Stomach (tissue), 9 donors: ENCODE measurements around the gene ERF. TPM values are rescaled to one million over a fixed set of nuclear protein-coding genes. Genes with fewer than 3 reads are reported as not detected.

ENCODE experiments used
- DNase-seq, 2 donors: peaks; one replicate each; pipeline versions ENCODE4 v3.0.0 to v3.0.0-alpha.2; 2013 to 2019
- H3K27ac ChIP-seq, 5 donors: fragments of 200-600 bp in 4 of 5; sonication (generic) in 4 of 5; one replicate each; pipeline ENCODE4 v1.5.1; 2013 to 2019; ENCODE audit warnings: mild to moderate bottlenecking in 1 of 5, moderate library complexity in 1 of 5
- H3K27me3 ChIP-seq, 3 donors: fragments of 200-600 bp; sonication (generic); one replicate each; pipeline ENCODE4 v1.5.1; 2017 to 2019; ENCODE audit warnings: mixed run types in 1 of 3
- H3K36me3 ChIP-seq, 4 donors: fragments of 200-600 bp; sonication (generic); 1 replicate in 3 of 4; 2 replicates in 1 of 4; pipeline ENCODE4 v1.5.1; 2016 to 2019
- H3K4me1 ChIP-seq, 4 donors: fragments of 200-600 bp; sonication (generic); one replicate each; pipeline ENCODE4 v1.5.1; 2016 to 2019
- H3K4me3 ChIP-seq, 4 donors: fragments of 200-600 bp; sonication (generic) in 3 of 4; one replicate each; pipeline ENCODE4 v1.5.1; 2016 to 2019; ENCODE audit warnings: mild to moderate bottlenecking in 1 of 4
- H3K9me3 ChIP-seq, 4 donors: fragments of 200-600 bp; sonication (generic); one replicate each; pipeline ENCODE4 v1.5.1; 2016 to 2019
- EP300 ChIP-seq: sonication (generic); formaldehyde crosslinking; IDR thresholded peaks from one replicate; pipeline ENCODE4 v1.6.1; 2017; ENCODE audit warnings: antibody characterized with exemption
- POLR2A ChIP-seq, 4 donors: fragments of 450-650 bp; IDR thresholded peaks; one replicate each; pipeline ENCODE4 v1.6.1; 2016; ENCODE audit warnings: antibody characterized with exemption in 4 of 4, control low read depth in 2 of 4, mild to moderate bottlenecking in 1 of 4, moderate library complexity in 1 of 4
- POLR2AphosphoS5 ChIP-seq, 3 donors: sonication (generic); formaldehyde crosslinking; IDR thresholded peaks; one replicate each; pipeline ENCODE4 v1.6.1; 2016; ENCODE audit warnings: antibody characterized with exemption in 3 of 3
- WGBS, 5 donors: extraction: QIAGEN DNeasy Blood & Tissue Kit in 3 of 5; methylation state at CpG; one replicate each; pipeline versions ENCODE4 v1.1.5 to v1.1.7; 2013 to 2018; 5-methylcytosine and 5-hydroxymethylcytosine counted together
- intact Hi-C: fragments of 100-400 bp; cut with DNase I; formaldehyde crosslinking; loops from one replicate; pipeline ENCODE4 v1.15.1; 2023; ENCODE audit warnings: low total_unique reads
- polyA plus RNA-seq, 3 donors: library from polyadenylated mRNA; stranded (reverse); fragments of 200-250 nt; gene quantifications; one replicate each; pipeline ENCODE4 v1.2.3, GENCODE V29; 2013
- total RNA-seq, 5 donors: library from RNA; depleted of rRNA; stranded (reverse); fragments of >200 nt; gene quantifications; one replicate each; pipeline versions ENCODE4 v1.1.0 to v1.2.3, GENCODE V29; 2014 to 2016
- TF ChIP-seq, protein P1 (sequence below), 7 experiments: fragments of 450-650 bp in 4 of 7; fragments of 200-600 bp in 3 of 7; sonication (generic) in 3 of 7; IDR thresholded peaks; one replicate each; pipeline ENCODE4 v1.5.1; 2016 to 2019; ENCODE audit warnings: antibody characterized with exemption in 7 of 7, control low read depth in 2 of 7, mild to moderate bottlenecking in 1 of 7
- donor health status: healthy with polysubstance abuse.
- donor health status: Bipolar disorder and iron deficiency.
- donor health status: healthy.

ERF gene
- total and polyA plus RNA-seq, 8 donors = 11.6 to 118 (median 30.8) TPM

DNA sequence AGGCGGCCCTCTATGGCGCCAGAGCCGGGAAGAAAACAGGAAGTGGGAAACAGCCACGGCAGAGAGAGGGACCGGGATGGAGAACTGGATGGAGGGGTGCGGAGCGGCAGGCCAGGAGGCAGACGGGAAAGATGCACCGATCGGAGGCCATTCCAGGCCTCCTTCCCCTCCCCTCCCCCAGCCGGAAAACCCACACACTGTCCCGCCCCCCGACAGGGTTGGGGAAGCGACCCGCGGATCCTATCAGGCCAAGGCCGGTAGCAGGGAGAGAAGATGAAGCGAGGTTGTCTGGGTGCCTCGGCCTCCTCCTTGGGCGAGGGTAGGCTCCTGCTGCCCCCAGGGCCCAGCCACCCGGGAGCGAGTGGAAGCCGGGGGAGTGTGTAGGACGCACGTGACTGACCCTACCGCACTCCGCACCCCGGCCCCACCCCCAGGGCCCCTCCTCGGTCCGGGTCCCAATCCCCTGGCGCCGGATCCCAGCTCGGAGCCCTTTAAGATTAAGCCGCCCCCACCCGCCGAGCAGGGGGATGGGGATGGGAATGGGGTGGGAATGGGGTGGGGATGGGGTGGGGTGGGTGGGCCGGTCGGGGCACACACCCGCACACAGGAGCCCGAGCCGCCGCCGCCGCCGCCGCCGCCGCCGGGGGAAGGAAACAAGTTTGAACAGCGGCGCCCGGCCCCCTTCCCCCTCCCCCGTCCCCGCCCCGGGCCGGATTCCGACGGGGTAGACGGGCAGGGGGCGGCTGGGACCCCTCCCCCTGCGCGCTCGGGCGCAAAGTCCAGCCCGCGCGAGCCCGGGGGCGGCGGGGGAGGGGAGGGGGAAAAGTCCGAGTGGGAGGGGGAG is 1.5 kb downstream of the ERF start:
- Histone ChIP-seq H3K4me1 (peaks cover 34 to 65% (median 56%) of the 10 kb centered on the region in 4 donors), H3K36me3 (peaks cover 15 to 19% (median 18%) of the 10 kb centered on the region in 4 donors), H3K27me3 (no peaks in the 10 kb centered on the region), H3K27ac (peak overlapping the region; percentile 99 to 100 (median 99)), H3K9me3 (no peaks in the 10 kb centered on the region), H3K4me3 (peak overlapping the region; percentile 91 to 97 (median 92))
- intact Hi-C loops = no loop called here
- peak; percentile 62 to 89 for DNase-seq
- TF ChIP-seq, protein P1, sequence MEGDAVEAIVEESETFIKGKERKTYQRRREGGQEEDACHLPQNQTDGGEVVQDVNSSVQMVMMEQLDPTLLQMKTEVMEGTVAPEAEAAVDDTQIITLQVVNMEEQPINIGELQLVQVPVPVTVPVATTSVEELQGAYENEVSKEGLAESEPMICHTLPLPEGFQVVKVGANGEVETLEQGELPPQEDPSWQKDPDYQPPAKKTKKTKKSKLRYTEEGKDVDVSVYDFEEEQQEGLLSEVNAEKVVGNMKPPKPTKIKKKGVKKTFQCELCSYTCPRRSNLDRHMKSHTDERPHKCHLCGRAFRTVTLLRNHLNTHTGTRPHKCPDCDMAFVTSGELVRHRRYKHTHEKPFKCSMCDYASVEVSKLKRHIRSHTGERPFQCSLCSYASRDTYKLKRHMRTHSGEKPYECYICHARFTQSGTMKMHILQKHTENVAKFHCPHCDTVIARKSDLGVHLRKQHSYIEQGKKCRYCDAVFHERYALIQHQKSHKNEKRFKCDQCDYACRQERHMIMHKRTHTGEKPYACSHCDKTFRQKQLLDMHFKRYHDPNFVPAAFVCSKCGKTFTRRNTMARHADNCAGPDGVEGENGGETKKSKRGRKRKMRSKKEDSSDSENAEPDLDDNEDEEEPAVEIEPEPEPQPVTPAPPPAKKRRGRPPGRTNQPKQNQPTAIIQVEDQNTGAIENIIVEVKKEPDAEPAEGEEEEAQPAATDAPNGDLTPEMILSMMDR (IDR thresholded peaks at IDR 0.05) = no peak
- TF ChIP-seq EP300 (no peak), POLR2AphosphoS5 (IDR thresholded peaks at IDR 0.05) (peak in 1 of 3 donors; percentile 24)
- WGBS, 5 donors = 0 to 1% (median 0%) methylated on average over 13 to 65 of the region's 71 CpGs

DNA sequence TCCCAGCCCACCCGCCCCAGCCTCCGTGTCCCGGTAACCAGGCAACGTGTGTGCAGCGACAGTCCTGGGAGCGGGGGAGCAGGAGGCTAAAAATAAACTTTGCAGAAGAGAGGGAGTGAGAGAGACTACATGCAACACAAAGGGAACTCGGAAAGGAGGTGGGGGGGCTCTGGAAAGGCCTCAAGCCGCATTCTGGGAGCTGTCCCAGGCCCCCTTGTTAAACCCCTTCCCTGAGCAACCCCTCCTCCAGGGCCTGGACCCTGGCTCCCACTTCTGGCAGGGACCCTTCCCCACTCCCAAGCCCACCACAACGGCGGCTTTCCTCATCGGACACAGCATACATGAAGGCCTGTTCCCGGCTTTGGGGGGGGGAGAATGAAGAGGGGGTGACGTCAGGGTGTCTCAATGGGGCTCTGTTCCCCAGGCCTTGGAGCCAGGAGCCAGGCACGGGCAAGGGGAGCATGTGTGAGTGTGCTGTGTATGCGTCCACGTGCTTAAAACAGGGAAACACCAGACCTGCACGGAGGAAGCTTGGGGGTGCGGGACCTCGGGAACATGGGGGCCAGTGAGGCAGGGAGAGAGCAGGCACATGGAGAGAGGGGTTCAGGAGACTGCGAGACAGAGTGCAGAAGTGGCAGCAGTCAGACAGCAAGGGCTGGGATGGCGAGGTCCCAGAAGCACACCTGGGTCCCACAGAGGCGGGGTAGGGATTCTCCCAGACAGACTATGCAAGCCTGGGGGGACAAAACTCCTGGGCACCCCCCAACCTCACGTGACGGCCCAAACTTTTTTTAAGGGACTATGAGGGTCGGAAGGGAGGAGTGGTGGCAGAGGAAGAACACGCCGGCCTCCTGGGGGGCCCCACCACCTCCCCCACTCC is 2.3 kb downstream of the ERF start:
- Histone ChIP-seq H3K36me3 (peaks cover 17 to 27% (median 26%) of the 10 kb centered on the region in 4 donors), H3K27me3 (no peaks in the 10 kb centered on the region), H3K4me3 (peak overlapping the region; percentile 91 to 97 (median 92)), H3K4me1 (peaks cover 34 to 72% (median 57%) of the 10 kb centered on the region in 4 donors), H3K27ac (peak overlapping the region; percentile 99 to 100 (median 99)), H3K9me3 (no peaks in the 10 kb centered on the region)
- TF ChIP-seq EP300 (no peak), POLR2A (IDR thresholded peaks at IDR 0.05) (no peak), POLR2AphosphoS5 (IDR thresholded peaks at IDR 0.05) (peak in 1 of 3 donors; percentile 7)
- TF ChIP-seq, protein P1 (IDR thresholded peaks at IDR 0.05) = no peak
- intact Hi-C loops = no loop called here
- WGBS, 5 donors = 3 to 11% (median 7%) methylated on average over 27 of the region's 27 CpGs
- DNase-seq = peak in 1 of 2 donors; percentile 87

DNA sequence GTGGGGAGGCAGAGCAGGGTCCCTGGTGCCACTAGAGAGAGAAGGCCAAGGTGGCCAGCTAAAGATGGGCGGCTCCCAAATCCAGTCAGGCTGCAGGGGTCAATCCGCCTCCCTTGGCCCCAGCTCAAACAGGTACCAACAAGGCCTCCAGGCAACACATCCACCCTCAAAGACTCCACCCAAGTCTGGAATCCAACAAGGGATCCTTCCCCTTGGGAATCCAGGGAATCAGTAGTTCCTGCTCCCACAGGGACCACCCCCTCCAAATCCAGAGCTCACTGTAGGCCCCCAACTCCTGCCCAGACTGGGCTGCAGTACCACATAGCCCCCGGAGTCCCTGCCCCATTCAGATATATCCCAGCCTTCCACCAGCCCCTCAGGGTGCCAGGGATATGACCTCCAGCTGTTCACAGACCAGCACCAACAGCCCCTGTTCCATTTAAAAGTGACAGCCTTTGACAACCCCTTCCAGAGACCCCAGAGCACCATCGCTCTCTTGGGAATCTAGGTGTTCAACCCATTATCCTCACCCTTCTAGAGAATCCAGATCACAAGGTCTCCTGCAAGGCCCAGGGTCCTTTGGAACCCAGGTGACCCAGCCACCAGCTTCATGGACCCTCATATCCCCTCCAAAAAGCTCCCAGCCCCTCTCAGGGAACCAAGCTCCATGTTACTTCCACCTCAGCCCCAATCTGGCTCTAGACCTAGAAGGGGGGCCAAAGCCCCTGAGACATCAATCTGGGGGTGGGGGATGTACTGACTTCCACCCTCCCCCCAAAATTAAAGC is 3.2 kb downstream of the ERF start:
- TF ChIP-seq, protein P1 (IDR thresholded peaks at IDR 0.05) = no peak
- TF ChIP-seq EP300 (no peak), POLR2A (IDR thresholded peaks at IDR 0.05) (no peak), POLR2AphosphoS5 (IDR thresholded peaks at IDR 0.05) (no peak)
- H3K9me3 ChIP-seq = no peaks in the 10 kb centered on the region
- H3K27ac ChIP-seq = peak overlapping the region; percentile 58 to 100 (median 99)
- WGBS, 5 donors = 57 to 80% (median 72%) methylated on average over 4 of the region's 4 CpGs
- H3K36me3 ChIP-seq = peaks cover 17 to 35% (median 26%) of the 10 kb centered on the region in 4 donors
- peaks cover 34 to 79% (median 58%) of the 10 kb centered on the region in 4 donors for H3K4me1 ChIP-seq
- no peaks in the 10 kb centered on the region for H3K27me3 ChIP-seq
- peak overlapping the region; percentile 91 to 97 (median 92) for H3K4me3 ChIP-seq
- peak in 1 of 2 donors; percentile 60 for DNase-seq
- intact Hi-C loops = no loop called here
